Neural crest cell (in vitro differentiated cells): Measurements from ENCODE around the gene CHMP1B. TPM values are rescaled to one million over a fixed set of nuclear protein-coding genes. Genes with fewer than 3 reads are reported as not detected.

Source experiments
- DNase-seq: peaks from one replicate; pipeline ENCODE4 v3.0.0; 2021; ENCODE audit warnings: low read depth, mixed read lengths, low spot score
- H3K27ac Mint-ChIP-seq: one replicate; pipeline ENCODE4 v1.8.0; 2021; ENCODE audit warnings: mild to moderate bottlenecking, mixed read lengths; ENCODE audit not compliant: unreplicated experiment
- H3K27me3 Mint-ChIP-seq: 2 replicates; pipeline ENCODE4 v1.8.0; 2021; ENCODE audit warnings: low read depth, mild to moderate bottlenecking, mixed read lengths
- H3K36me3 Mint-ChIP-seq: 2 replicates; pipeline ENCODE4 v1.8.0; 2021; ENCODE audit warnings: low read depth, mild to moderate bottlenecking, mixed read lengths
- H3K4me1 Mint-ChIP-seq: 2 replicates; pipeline ENCODE4 v1.8.0; 2021; ENCODE audit warnings: mixed read lengths
- H3K4me3 Mint-ChIP-seq: one replicate; pipeline ENCODE4 v1.8.0; 2021; ENCODE audit warnings: mild to moderate bottlenecking, mixed read lengths
- H3K9me3 Mint-ChIP-seq: 2 replicates; pipeline ENCODE4 v1.8.0; 2021; ENCODE audit warnings: mixed read lengths
- CTCF ChIP-seq: fragments of 200-600 bp; sonication (generic); conservative IDR thresholded peaks from 2 replicates; pipeline ENCODE4 v1.5.0; 2021; ENCODE audit warnings: antibody characterized with exemption, mild to moderate bottlenecking
- total RNA-seq: library from RNA; stranded (reverse); gene quantifications from 2 replicates; pipeline ENCODE4 v1.2.1, GENCODE V29; 2021

The CHMP1B gene
- total RNA-seq, 1 donor from 2014 or later: 23.7 TPM

GRCh38 chr18:11868230-11868629 lies 17.0 kb downstream of the CHMP1B start:
- Mint-ChIP-seq H3K27me3 (no peaks in the 10 kb centered on the region), H3K9me3 (no peaks in the 10 kb centered on the region), H3K36me3 (no peaks in the 10 kb centered on the region), H3K4me3 (no peak overlapping the region), H3K27ac (no peak overlapping the region), H3K4me1 (no peaks in the 10 kb centered on the region)
- no peak for DNase-seq
- no peak for TF ChIP-seq CTCF

GRCh38 chr18:11871501-11871900 lies 20.3 kb downstream of the CHMP1B start:
- TF ChIP-seq CTCF: no peak
- Mint-ChIP-seq H3K36me3 (peaks cover 10% of the 10 kb centered on the region), H3K4me3 (no peak overlapping the region), H3K27me3 (no peaks in the 10 kb centered on the region), H3K27ac (no peak overlapping the region), H3K9me3 (peaks cover 2% of the 10 kb centered on the region), H3K4me1 (no peaks in the 10 kb centered on the region)
- DNase-seq: no peak

- Mint-ChIP-seq H3K4me1 (no peaks in the 10 kb centered on the region), H3K36me3 (peaks cover 10% of the 10 kb centered on the region), H3K9me3 (peaks cover 2% of the 10 kb centered on the region), H3K27ac (no peak overlapping the region), H3K27me3 (no peaks in the 10 kb centered on the region), H3K4me3 (no peak overlapping the region)
- peak; percentile 61 for TF ChIP-seq CTCF
- no peak for DNase-seq
Observed at GRCh38 chr18:11872479-11873136, 21.4 kb downstream of the CHMP1B start.

GRCh38 chr18:11873670-11874340 lies 22.6 kb downstream of the CHMP1B start:
- no peak overlapping the region for H3K4me3 Mint-ChIP-seq
- H3K27me3 Mint-ChIP-seq: no peaks in the 10 kb centered on the region
- H3K4me1 Mint-ChIP-seq: no peaks in the 10 kb centered on the region
- H3K36me3 Mint-ChIP-seq: peaks cover 10% of the 10 kb centered on the region
- H3K27ac Mint-ChIP-seq: no peak overlapping the region
- TF ChIP-seq CTCF: no peak
- H3K9me3 Mint-ChIP-seq: peaks cover 2% of the 10 kb centered on the region
- DNase-seq: no peak

- H3K4me1 Mint-ChIP-seq: no peaks in the 10 kb centered on the region
- no peak overlapping the region for H3K4me3 Mint-ChIP-seq
- DNase-seq: no peak
- no peak for TF ChIP-seq CTCF
- peaks cover 2% of the 10 kb centered on the region for H3K9me3 Mint-ChIP-seq
- H3K27me3 Mint-ChIP-seq: no peaks in the 10 kb centered on the region
- peaks cover 10% of the 10 kb centered on the region for H3K36me3 Mint-ChIP-seq
- no peak overlapping the region for H3K27ac Mint-ChIP-seq
Observed at GRCh38 chr18:11874676-11875075, 23.5 kb downstream of the CHMP1B start.
